GM12865 (cell line): ENCODE results near the gene CSN3.

ENCODE experiments used
- DNase-seq: peaks from one replicate; pipeline ENCODE4 v3.0.0; 2010; ENCODE audit warnings: low read depth
- H3K4me3 ChIP-seq: 2 replicates; pipeline ENCODE4 v1.5.1; 2011; ENCODE audit warnings: mild to moderate bottlenecking, low read depth, low read length, control low read depth
- TF ChIP-seq, protein P1 (sequence below): IDR thresholded peaks from 2 replicates; pipeline ENCODE4 v1.5.1; 2011; ENCODE audit warnings: low read length, control low read depth, low read depth, inconsistent platforms; ENCODE audit not compliant: insufficient read depth; ENCODE audit errors: missing control alignments

The CSN3 gene

GRCh38 chr4:70299643-70300042 is 57.2 kb downstream of the CSN3 start:
- no peak for DNase-seq
- no peak overlapping the region for H3K4me3 ChIP-seq
- TF ChIP-seq, protein P1, sequence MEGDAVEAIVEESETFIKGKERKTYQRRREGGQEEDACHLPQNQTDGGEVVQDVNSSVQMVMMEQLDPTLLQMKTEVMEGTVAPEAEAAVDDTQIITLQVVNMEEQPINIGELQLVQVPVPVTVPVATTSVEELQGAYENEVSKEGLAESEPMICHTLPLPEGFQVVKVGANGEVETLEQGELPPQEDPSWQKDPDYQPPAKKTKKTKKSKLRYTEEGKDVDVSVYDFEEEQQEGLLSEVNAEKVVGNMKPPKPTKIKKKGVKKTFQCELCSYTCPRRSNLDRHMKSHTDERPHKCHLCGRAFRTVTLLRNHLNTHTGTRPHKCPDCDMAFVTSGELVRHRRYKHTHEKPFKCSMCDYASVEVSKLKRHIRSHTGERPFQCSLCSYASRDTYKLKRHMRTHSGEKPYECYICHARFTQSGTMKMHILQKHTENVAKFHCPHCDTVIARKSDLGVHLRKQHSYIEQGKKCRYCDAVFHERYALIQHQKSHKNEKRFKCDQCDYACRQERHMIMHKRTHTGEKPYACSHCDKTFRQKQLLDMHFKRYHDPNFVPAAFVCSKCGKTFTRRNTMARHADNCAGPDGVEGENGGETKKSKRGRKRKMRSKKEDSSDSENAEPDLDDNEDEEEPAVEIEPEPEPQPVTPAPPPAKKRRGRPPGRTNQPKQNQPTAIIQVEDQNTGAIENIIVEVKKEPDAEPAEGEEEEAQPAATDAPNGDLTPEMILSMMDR: no peak

GRCh38 chr4:70300215-70300614 is 57.8 kb downstream of the CSN3 start:
- DNase-seq: no peak
- TF ChIP-seq, protein P1: no peak
- H3K4me3 ChIP-seq: no peak overlapping the region
